Putamen (tissue), 1 donor: Measurements from ENCODE around the gene ZFR2.
"Not testable (repeated sequence)": the region's sequence is repeated elsewhere in the genome, so short reads cannot be mapped to it uniquely, and the experiment has no call there.

ENCODE experiments used
- DNase-seq: peaks from one replicate; pipeline ENCODE4 v3.0.0-alpha.2; 2016; ENCODE audit warnings: low spot score

ZFR2 gene

DNA sequence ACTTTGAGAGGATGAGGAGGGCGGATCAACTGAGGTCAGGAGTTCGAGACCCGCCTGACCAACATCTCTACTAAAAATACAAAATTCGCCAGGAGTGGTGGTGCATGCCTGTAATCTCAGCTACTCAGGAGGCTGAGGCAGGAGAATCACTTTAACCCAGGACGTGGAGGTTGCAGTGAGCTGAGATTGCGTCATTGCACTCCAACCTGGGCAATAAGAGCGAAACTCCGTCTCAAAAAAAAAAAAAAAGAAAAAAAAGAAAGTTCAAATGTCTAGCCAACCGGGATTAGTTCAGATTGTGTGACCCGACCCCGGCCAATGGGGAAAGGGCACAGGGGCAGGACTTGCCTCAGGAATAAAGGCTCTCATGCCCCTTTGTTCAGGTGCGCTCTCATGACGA is 5.9 kb upstream of the ZFR2 start:
- DNase-seq, result not testable (repeated sequence)

DNA sequence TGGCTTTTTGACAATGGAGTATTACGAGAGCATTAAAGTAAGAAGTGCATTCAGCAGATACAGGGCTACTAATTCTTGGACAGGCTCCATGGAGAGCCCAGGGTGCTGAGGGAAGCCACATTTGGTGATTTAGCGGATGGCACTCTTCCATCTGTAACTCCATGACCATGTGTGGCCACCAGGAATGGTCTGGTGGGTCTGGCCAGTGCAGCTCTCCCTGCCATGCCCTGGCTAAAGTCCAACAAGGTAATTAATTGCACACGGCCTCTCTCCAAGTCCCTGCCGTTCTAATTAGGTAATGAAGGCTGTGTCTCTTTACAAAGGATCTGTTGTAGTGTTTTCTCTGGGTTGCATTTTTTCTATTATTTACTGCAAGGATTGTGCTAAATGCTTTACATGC is 4.3 kb upstream of the ZFR2 start:
- no peak for DNase-seq

DNA sequence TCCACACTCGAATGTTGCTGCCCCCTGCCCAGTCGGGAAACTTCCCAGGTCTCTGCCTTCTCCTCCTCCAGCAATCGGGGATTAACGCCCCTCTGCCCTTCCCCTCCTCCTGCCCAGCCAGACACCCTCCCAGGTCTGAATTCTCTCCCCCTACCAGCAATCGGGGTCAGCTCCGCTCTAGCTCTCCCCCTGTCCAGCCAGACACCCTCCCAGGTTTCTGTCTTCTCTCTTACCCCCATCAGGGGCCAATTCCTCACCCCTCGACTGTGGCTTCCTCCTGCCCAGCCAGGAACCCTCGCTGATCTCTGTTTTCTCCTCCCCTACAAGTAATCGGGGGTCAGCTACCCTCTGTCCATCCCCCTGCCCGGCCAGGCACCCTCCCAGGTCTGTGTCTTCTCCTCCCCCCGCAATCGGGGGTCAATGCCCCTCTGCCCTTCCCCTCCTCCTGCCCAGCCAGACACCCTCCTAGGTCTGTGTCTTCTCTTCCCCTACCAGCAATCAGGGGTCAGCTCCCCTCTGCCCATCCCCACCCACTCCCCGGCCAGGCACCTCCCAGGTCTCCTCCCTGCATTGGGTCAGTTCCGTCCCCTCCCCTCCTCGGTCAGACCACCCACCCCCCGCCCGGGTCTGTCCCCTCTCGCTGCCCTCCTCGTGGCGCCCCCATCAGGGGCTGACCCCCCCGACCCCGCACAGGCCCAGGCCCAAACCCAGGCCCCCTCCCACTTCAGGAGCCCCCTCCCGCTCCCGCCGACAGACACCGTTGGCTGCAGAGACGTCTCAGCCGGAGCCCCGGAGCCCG is 668 bp downstream of the ZFR2 start:
- DNase-seq, result no peak

DNA sequence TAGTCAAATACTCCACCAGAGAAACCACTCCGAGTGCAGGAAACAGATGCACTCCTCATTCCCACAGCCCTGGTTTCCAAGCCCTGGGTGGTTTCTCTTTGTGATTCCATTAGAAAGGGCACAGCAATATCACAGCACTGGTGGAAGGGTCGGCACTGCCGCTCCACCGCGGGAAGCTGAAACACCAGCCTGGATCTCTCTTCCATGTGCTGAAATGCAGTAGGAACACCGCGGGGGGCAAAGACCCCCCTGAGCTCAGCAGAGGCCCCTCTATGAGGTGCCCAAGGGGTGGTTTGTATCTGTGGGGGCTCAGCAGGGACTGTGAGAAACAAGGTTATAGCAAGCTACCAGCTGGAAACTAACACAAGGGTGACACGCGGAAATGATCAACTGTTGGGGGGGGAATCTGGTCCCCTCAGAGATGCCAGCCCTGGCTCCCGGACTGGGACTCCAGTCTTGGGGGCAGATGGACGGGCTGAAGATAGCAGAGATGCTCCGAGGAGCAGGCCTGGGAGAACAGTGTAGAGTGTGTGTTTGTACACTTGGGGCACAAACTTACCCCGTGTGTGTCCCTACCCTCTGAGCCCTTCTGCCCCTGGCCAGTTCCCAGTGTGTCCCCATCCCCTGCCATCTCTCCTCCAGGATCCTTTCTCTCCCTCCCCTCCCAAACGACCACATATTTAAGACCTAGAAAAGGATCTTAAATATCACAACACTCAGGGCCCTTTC is 1.8 kb downstream of the ZFR2 start:
- no peak for DNase-seq

DNA sequence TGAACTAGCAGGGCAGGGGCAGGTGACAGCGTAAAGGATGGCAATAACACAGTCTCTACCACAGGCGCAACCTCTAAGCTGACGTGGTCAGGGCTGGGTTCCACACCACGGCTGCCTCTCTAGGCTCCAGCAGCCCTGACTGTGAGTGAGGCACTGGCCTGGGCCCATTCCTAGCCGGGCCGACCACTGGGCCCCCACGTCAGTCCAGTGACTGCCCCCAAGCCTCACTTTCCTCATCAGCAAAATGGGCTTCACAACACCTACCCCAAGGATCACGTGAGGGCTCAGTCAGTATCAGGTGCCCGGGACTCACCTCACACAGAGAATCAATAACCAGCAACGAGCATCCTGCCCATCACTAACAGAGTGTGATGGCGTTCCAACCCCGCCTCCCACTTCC is 5.2 kb downstream of the ZFR2 start:
- DNase-seq, result no peak

DNA sequence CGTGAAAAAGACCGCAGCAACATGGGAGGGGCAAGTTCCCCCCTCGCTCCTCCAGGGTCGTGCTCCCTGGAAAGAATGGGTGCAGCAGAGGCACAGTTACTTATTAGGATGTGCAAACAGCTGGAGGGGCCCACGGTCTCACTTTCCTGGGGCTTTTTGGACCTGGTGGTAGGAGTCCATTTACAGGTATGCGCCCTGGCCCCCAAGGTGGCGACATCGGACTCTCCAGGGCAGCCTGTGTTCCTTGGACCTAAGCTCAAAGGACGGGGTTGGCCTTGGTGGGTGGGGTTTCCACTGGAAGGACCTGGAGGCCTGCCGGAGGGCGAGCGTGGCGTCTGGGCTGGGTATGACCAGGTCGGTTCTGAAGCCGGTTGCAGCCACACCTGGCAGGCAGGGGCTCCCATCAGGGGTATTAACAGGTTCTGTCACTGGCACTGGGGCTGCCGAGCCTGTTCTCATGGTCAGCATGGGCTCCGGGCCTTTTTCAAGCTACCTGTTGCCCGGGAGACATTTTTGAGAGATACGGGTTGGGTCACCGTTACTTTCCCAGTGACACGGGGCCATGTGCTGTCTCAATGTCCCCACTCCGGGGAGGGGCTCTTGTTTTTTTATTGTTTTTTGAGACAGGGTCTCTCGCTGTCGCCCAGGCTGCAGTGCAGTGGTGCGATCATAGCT is 5.9 kb downstream of the ZFR2 start:
- no peak for DNase-seq

DNA sequence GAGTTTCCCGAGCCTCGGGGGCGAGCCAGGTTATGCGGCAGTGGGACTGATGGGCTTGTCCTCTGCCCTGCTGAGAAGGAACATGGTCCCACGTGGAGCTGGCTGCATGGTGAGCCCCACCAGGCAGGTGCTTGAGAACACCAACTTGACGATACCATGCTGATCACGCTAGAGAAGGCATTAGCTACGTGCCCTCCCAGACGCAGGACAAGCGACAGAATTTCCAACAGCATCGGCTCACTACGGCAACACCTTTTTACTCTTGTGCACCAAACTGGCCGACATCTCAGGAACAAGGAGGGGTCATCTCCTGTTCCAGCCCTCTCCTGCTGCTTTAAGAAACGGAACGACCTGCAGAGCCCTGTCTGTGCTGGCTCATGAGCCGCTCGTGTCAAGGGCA is 8.3 kb downstream of the ZFR2 start:
- no peak for DNase-seq

DNA sequence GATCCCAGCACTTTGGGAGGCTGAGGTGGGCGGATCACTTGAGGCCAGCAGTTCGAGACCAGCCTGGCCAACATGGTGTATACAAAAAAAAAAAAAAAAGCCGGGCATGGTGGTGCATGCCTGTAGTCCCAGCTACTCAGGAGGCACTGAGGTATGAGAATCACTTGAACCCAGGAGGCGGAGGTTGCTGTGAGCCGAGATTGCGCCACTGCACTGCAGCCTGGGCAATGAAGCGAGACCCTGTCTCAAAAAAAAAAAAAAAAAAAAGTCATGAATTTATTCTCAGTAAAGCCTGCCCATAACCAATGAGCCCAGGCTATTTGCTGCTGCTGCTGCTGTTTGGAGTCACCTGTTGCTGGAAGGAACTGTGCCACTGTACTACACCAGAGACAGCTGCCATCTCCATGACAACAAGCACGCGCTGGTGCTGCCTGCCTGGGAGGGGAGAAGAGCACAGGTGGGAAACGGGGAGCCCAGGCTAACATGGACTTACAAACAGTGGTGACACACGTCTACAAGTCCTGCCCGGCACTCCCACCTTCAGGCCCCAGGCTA is 11.3 kb downstream of the ZFR2 start:
- no peak for DNase-seq

DNA sequence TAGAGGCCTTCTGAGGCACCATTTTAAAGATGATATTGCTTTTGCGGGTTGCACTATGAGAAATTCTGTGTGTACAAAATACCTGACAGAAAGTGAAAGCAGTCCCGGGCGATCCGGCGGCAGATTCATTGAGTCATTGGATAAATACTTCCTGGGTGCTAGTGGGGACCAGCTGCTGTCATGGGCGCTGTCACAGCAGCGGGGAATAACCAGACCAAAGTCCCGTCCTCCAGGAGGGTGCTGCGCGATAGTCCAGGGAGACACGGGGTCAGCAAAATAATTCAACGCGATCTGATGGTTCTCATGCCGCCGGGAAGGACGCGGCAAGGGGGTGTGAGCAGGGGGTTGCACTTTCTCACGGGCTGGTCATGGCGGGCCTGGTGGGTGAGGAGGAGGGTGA is 13.5 kb downstream of the ZFR2 start:
- DNase-seq, result no peak

DNA sequence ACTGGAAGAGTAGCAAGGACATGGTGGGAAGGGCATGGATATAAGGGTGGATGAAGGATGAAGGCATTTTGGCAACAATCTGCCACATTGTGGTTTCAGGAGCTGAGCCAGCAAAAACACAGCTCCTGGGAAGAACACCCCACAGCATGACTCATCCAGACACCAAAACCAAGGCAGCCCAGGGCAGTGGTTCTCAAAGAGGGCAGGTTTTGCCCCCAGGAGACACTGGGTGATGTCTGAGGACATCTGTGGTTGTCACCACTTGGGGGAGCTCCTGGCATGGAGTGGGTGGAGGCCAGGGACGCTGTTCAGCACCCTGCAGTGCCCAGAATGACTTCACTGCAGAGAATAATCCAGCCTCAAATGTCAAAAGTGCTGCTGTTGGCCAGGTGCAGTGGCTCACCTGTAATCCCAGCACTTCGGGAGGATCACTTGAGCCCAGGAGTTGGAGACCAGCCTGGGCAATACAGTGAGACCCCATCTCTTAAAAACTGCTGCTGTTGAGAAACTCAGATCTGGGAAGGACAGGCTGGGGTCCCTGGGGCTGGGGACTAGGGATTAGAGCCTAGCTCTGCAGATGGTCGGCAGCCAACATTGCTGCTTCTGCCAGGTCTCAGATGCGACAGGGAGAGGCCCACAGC is 16.1 kb downstream of the ZFR2 start:
- no peak for DNase-seq

DNA sequence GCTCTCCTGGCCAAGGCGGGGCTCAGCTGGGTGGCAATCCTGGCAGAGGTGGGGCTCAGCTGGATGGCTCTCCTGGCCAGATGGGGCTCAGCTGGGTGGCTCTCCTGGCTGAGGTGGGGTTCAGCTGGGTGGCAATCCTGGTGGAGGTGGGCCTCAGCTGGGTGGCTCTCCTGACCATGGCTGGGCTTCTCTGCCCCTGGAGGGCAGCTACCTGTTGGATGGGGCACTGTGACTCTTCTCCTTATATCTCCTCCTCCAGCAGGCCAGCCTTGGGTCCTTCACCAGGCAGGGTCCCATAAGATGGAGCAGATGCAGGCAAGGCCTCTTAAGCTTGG is 16.7 kb downstream of the ZFR2 start:
- no peak for DNase-seq

DNA sequence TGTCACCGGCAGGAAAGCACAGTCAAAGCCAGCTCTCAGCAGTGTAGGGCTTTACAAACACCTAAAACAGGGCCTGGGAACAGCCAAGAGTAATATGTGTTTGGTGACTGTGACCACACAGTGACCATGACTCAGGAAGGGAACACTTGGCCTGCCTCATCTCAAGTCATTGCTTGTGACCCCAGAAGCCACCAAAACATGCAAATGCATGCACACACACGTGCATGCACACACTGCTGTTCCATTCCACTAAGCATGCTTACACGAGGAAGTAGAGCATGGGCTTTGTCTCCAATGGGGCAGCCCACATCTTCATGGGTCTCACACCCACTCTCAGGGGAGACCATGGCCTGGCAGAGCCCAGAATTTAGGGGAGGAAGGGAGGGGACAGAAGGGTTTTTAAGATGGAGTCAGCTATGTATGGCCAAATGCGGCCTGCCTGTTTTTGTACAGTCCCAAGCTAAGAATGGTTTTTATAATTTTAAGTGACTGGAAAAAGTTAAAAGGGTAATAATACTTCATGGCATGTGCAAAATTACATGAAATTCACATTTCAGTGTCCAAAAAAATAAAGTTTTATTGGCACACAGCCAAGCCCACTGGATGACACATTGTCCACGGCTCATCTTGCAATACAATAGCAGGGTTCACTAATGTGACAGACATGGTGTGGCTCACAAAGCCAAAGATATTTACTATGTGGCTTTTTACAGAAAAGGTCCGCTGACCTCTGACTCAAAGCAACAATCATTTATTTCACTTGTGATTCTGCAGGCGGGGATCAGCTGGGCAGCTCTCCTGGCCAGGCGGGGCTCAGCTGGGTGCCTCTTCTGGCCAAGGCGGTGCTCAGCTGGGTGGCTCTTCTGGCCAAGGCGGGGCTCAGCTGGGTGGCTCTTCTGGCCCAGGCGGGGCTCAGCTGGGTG is 17.3 kb downstream of the ZFR2 start:
- DNase-seq, result no peak

DNA sequence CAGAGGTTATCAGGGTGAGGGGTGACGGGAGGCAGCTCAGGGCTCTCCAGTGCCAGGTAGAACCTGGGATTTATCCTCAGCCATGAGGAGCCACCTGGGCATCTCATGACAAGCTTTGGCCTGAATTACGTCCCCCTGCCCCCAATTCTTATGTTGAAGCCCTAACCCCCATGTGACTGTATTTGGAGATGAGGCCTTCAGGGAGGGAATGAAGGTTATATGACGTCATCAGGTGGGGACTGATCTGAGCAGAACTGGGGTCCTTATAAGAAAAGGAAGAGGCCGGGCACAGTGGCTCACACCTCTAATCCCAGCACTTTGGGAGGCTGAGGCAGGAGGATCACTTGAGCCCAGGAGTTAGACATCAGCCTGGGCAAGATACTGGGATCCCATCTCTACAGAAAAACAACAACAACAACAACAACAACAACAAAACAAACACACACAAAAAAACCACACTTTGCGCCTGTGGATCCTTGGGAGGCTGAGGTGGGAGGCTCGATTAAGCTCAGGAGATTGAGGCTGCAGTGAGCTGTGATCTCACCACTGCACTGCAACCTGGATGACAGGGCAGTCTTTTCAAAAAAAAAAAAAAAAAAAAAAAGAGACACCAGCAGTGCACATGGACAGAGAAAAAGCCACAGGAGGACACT is 18.4 kb downstream of the ZFR2 start:
- no peak for DNase-seq

DNA sequence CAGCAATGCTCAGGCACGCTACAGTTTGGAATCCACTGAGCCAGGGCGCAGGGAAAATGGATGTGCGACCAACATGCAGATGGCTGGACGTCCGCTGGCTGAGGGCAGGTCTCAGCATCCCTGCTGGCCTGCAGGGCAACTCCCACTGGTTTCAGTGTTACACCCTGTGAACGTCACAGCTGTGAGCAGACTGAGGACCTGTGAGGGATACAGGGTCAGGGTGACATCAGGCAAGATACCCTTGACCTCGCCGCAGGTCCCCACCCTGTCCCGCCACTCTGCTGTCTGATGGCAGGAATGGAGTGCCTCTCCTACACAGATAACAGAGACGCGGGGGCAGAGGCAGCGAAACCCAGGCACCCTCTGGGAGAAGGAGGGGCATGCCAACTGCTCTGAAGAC is 19.1 kb downstream of the ZFR2 start:
- DNase-seq, result no peak

DNA sequence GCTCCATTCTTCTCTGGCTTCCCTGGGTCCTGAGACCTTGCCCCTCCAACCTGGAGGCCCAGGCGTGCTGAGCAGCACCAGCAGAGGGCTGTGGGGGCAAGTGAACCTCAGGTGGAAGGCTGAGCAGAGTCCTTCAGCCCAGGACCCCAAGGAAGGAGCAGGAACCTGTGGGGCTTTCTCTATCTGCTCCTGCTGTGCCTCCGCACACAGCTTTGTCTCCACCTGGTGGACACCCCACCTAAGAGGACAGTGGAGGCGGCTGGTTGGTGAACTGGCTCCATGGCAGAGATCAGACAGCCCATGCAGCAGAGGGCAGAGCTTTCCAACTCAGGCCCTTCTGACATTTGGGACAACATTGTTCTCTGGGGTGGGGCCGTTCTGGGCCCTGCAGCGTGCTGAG is 19.7 kb downstream of the ZFR2 start:
- no peak for DNase-seq

DNA sequence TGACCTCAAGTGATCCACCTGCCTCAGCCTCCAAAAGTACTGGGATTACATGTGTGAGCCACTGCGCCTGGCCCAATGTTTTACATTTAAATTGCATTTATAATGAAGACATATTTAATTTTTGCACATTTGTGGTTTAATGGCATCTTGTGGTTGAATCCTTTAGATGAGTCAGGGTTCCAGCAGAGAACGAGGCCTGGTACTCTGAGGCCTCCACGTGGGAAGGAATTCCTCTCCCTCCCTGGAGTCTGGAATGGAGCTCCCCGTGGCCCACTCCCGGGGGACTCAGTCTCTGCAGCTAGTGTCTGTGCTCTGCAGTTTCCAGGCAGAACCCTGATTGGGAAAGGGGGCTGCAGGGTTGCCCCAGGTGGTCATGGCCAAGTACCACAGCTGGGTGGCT is 24.2 kb downstream of the ZFR2 start:
- DNase-seq, result no peak

DNA sequence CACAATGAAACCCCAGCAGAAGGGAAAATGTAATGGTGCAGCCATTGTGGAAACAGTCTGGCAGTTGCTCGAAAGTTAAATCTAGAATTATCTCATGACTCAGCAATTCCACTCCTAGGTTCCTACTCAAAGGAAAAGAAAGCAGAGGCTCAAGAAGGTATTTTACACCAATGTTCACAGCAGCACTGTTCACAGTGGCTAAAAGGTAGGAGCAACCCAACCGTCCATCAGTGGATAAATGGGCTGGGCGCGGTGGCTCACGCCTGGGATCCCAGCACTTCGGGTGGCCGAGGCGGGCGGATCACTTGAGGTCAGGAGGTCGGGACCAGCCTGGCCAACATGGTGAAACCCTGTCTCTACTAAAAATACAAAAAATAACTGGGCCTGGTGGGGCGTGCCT is 25.9 kb downstream of the ZFR2 start:
- no peak for DNase-seq

DNA sequence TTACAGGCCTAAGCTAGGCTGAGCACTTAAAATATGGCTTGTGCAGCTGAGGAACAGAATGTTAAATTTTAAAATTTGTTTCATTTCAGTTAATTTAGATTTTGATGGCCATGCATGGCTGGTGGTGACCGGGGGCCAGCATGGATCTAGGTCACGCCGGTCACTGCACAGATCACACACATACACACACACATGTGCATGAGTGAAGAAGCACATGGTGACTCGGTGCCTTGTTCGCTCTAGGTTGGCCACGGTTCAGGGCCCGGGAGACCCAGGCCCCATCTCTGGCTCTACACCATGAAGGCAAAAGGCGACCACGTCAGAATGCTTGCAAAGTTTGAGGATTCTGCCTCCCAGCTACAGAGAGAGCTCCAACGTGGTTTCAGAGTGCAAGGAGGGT is 28.0 kb downstream of the ZFR2 start:
- no peak for DNase-seq

DNA sequence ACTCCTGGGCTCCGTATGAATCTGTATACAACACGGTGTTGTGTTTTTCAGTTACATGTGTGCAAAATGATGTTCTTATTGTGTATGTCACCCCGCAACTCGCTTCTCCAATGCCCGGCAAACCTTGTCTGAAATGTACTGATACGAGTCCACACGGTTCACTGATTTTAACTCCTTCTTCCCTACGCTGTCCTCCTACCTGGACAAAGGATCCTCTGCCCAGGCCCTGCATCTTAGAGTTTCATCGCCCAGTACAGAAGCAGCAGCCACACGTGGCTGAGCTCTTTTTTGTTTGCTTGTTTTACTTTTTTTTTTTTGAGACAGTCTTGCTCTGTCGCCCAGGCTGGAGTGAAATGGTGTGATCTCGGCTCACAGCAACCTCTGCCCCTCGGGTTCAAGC is 28.9 kb downstream of the ZFR2 start:
- no peak for DNase-seq

DNA sequence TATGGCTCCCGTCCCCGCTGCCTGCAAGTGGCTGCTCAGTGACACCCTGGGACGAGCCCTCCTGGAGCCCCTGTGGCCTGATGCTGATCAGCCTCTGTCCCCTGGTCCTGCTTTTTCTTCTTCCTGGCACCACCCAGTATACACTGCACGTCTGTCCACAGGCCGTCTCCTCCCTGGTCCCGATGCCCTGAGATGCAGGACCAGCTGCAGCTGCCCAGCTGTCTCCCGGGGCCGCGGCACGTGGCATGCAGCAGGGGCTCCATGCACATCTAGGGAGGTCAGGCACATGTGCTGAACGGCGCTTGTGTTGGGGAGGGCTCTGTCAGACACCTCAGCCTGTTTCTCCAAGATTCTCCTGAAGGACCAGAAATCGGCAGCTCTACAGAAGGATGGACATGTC is 30.2 kb downstream of the ZFR2 start:
- no peak for DNase-seq

DNA sequence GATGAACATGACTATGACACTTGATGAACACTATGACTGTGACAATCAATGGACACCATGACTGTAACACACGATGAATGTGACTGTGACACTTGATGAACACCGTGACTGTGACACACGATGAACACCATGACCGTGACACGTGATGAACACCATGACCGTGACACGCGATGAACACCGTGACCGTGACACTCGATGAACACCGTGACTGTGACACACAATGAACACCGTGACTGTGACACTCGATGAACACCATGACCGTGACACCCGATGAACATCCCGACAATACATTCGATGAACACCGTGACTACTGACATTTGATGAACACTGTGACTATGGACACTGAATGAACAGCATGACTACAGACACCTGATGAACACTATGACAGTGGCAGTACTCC is 30.9 kb downstream of the ZFR2 start:
- no peak for DNase-seq
